Hematopoietic multipotent progenitor cell (in vitro differentiated cells): Measurements from ENCODE around the gene DMRT1. TPM values are rescaled to one million over a fixed set of nuclear protein-coding genes. Genes with fewer than 3 reads are reported as not detected.
A peak's percentile ranks its signal among the peaks of the same experiment; 100 is the strongest.

Experiments used
- DNase-seq, 3 donors: peaks; one replicate each; pipeline ENCODE4 v3.0.0-alpha.2; 2011 to 2015; ENCODE audit warnings: low read depth in 2 of 3, low spot score in 2 of 3
- total RNA-seq: library from RNA; depleted of rRNA; stranded (reverse); fragments of >200 nt; gene quantifications from one replicate; pipeline ENCODE4 v1.2.3, GENCODE V29; 2012

The DMRT1 gene
- total RNA-seq, 1 donor, result not detected

DNA sequence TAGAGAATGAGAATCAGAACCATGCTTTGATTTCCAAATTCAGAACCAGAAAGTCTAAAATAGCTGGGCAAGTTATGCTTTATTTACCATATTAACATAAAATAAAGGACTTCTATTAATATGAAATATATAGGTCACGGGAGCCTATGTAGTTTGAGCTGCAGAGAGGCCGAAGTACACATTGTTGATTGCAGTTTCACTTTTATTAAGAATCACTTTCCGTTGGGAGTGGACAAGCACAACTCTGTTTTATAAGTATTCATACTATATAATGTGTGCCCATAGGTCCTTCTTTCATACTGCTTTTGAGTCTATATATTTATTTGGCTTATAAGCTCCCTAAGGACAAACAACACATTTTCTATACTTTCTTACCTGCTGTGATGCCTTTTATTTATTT is 76.2 kb downstream of the DMRT1 start:
- DNase-seq, result no peak

DNA sequence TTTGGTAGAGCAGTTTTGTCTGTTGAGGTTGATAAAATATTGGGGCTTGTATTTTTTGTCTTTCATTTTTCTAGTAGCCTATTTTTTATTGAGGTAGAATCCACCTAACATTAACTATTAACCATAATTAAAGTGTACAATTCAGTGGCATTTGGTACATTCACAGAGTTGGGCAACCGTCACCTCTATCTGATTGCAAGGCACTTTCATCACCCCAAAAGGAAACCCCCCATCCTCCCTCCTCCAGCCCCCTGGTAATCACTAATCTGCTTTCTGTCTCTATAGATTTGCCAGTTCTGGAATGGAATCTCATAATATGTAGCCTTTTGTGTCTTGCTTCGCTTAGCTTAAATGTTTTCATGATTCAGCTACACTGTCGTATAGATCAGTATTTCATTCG is 79.4 kb downstream of the DMRT1 start:
- DNase-seq, result no peak

GRCh38 chr9:922171-922570 is 80.7 kb downstream of the DMRT1 start:
- DNase-seq, result no peak

DNA sequence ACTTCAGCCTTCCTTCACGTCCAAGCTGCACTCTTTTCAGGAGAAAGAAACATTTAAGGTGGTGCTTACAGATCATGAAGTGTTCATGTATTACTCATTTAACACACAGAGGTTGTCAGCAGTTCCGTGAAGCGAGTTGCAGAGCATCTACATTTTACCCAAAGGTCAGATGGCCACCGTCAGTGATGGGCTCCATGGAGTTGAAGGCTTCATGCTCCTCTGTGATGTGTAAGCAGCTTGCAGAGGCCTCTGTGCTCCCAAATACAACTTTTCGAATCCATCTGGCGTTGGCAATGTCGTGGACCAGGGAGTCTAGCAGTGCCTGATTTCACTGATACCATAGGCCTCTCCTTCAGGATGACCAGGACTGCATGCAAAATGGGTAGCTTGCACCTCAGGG is 81.2 kb downstream of the DMRT1 start:
- DNase-seq, result no peak

DNA sequence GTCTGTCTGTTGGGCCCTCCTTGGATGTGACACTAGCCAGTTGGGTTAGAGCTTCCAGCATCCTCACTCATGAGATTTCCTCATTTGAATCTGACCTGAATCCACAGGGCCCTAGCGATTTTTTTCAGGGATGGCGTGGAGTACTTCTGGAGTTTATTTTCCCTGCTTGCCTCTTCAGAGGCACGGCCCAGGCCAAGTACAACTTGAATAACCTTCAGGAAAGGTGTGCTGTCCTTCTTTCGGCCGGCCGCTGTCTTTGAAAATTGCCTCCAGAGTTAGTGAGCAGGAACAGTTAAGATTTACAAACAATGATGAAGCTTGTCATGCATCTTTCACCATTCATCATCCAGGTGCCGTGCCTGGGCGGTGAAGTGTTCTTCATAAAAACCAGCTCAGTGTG is 85.5 kb downstream of the DMRT1 start:
- no peak for DNase-seq

DNA sequence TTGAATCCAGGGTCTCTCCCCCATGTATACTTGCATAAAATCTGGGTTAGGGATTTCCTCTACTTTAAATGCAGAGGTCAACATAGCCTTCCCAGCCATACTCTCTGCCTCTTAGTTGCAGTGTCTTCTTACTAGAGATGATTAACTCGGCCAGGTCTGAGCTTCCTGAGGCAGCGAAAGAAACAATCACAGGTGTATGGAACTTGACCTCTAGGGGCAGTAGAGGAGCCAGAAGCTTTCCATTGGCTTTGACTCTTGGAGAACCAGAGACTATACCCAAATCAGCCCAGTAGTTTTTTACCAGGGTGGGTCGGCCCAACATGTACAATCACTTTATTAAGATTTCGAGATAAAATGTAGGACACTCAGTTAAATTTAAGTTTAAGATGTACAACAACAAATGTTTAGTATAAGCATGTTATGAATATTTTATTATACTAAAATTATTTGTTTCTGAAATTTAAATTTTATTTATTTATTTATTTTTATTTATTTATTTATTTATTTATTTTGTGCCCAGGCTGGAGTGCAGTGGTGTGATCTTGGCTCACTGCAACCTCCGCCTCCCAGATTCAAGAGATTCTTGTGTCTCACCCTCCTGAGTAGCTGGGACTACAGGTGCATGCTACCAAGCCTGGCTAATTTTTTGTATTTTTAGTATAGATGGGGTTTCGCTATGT is 87.0 kb downstream of the DMRT1 start:
- DNase-seq, result peak in 2 of 3 donors; percentile 13 to 17

DNA sequence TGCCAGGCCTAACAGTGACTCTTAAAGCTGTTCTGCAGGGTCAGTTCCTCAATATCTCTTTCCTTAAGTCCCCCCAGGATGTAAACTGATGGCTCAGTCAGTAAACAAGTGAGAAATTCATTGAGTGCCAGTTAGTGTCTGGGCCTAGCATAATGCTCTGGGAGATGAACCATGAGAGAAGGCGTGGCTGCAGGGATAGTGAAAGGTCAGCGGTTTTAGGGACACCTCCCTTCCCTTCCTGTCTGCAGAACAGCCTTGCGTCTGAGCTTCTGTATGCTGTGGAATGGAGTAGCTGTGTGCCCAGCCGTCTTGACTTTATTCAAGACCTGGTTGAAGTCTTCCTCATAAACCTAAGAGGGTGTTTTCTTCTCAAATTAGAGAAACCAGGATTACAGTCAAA is 88.2 kb downstream of the DMRT1 start:
- DNase-seq, result no peak

GRCh38 chr9:933356-933755 is 91.9 kb downstream of the DMRT1 start:
- no peak for DNase-seq

DNA sequence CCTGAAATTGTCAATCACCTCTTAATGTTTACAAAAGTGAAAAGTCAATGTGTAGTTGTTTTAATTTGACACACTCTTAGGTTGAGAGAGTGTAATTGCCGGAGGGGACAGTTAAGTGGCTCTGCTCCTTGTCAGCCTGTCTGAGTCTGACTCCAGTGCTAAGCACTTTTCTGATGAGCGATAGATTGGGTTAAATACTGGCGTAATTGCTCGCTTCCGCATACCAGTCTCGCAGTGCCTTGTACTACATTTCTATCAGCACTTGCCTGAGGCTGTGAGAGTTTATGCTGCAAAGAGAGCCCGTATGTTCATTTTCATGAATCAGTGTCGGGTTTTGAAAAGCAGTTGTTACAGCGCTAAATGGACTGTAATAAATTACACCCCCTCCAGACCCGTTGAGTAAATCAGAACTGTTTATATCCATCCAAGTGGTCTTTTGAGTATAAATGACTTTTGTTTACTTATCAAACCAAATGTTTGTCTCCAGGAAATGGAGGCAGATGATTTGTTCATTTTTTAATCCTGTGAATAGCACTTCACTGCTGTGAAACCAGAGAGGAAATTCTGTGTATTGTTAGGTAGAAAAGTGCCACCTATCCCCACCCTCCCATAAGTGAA is 94.0 kb downstream of the DMRT1 start:
- no peak for DNase-seq

DNA sequence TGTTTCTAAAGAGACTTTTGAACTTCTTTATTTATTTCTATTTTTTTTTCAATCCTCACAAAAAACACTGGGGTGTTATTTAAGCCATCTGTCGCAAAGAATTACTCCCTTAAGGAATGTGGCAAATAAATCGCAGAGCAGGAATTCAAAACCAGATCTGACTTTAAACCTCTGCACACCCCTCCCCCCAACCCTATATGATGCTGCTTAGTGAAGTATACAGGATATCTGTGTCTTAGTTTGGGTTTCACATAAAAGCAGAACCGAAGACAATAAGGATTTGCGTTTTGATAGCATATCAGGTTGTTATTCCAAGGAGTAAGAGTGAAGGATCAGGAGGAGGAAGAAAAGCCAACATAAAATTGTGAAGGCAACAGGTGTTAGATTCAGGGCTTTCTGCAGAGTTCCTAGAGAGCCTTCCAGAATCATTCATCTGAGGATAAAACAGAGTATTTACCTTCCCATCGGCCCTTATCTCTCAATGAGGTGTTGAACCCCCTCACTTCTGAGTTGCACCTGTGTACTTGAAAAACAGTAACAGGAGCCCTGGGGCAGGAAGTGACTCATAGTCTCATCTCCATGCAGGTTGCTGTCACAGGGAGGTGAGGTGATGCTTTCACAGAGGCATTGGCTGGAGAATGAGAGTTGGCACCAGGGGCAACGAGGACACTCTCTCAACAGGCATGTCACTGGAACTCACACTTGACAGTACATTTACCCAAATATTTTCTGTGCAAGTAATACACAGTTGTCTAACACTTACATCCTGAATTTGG is 101.5 kb downstream of the DMRT1 start:
- no peak for DNase-seq

DNA sequence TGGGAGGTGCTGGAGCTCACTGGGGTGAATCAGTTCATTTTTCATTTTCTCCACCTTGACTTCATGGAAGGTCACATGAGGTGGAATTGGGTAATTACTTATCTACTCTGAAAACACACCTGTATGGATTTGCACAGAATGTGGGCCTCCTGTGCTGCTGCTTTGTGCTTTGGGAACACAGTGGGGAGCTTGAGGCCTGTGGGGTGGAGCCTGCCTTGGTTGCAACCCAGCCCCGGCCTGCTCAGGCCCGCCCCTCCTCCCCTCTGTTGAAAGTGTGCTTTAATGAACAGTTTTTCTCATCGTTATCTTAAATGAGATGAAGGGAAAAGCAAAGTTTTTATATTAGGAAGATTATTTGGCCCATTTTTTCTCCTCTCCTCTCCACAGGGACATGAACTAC is 106.5 kb downstream of the DMRT1 start:
- DNase-seq, result no peak

- DNase-seq, result no peak
Observed at GRCh38 chr9:948497-948896, 107.0 kb downstream of the DMRT1 start.

GRCh38 chr9:950139-950538 is 108.6 kb downstream of the DMRT1 start:
- DNase-seq, result no peak

- no peak for DNase-seq
Observed at GRCh38 chr9:952546-952945, 111.0 kb downstream of the DMRT1 start.

- DNase-seq, result no peak
Observed at GRCh38 chr9:959105-959504, 117.6 kb downstream of the DMRT1 start.

GRCh38 chr9:959914-960313 is 118.4 kb downstream of the DMRT1 start:
- no peak for DNase-seq

DNA sequence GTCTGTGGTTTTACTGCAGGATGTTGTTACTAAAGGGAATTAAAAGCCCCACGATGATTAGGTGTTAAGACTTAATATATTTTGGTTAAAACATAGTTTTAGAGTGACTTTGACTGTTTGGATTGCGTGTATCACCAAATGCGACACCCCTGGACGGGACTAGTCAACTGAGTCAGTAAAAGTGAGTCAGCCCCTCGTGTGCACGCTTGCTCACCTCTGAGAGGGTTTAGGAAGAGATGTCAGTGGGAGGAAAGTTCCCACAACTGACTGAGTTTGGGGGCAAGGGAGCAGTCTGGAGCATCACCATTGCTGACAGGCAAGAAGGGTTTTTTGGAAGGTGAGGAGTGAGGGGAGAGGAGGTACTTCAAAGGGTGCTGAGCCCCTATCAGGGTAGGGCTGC is 120.5 kb downstream of the DMRT1 start:
- DNase-seq, result no peak

- no peak for DNase-seq
Observed at GRCh38 chr9:965497-965896, 124.0 kb downstream of the DMRT1 start.

- no peak for DNase-seq
Observed at GRCh38 chr9:966870-967269, 125.4 kb downstream of the DMRT1 start.

DNA sequence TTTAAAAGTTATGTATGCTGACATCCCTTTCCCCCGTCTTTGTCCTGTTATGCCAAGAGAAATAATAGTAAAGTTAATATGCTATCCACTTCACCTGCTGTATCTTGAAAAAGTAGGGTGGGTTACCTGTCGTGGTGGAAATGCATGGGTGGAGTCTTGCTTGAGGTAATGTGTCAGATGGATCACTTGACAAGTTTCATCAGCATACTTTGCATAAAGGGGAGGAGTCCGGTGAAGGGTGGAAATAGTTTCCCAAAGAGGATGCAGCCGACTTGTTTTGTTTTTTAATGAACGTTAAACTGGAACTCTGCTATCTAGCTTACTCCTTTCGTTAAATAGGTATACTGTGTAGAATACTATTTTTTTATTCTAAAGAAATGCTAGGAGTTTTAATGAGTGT is 125.9 kb downstream of the DMRT1 start:
- DNase-seq, result no peak

- DNase-seq, result peak in 1 of 3 donors; percentile 27
Observed at GRCh38 chr9:967903-968641, 126.6 kb downstream of the DMRT1 start.
